ENCODE data around the gene ARID1B. TPM values are rescaled to one million over a fixed set of nuclear protein-coding genes. Genes with fewer than 3 reads are reported as not detected.

ARID1B gene
- total and polyA plus RNA-seq, 2 of the 13 experiments (the other 11 are each of a cell fraction or from before 2014, with no cell fraction given): 20.1 to 32.6 TPM

DNA sequence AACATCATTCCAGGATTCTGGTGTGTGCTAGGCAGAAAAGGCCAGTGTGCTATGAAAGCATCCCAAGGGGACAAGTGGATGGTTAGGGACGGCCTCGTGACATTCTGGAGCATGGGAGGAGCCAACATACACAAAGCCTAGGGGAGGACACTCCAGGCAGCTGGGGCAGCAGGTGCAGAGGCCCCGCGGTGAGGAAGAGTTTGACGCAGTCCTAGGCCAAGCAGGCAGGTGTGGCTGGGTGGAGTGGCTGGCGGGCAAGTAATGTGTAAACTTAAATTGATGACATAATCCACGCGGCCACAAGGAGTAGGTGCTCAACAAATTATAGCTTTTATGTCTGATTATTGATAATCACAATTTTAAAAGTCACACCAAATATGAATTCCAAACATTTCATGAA lies 452.5 kb downstream of the ARID1B start:
- no peak overlapping the region for H3K4me2 ChIP-seq (ENCODE audit: low read depth, low read length)
- no peaks in the 10 kb centered on the region for H3K9me3 ChIP-seq (ENCODE audit: low read length)
- FAIRE-seq: no peak
- H3K9ac ChIP-seq (ENCODE audit: insufficient read depth, low read depth, low read length): no peak overlapping the region
- TF ChIP-seq ATF7 (IDR thresholded peaks at IDR 0.05): peak; percentile 28; the same call in 1 of the 2 replicates
- no peak for TF ChIP-seq ATF7 (CRISPR knock-in tag; IDR thresholded peaks at IDR 0.05)
- no peak for TF ChIP-seq ZNF549 (CRISPR knock-in tag; IDR thresholded peaks at IDR 0.05)
- BruUV-seq (replicated peaks): no TSS peak
- ChIA-PET CTCF (ENCODE audit: low intra/inter-chr PET ratio, low total read pairs) (no interaction called here), POLR2A (no interaction called here)
- no peak for ATAC-seq
- H3K36me3 ChIP-seq (replicated peaks in 1 of 2; ENCODE audit: control insufficient read depth in 1 of 2, insufficient read depth in 2 of 2, low read length in 2 of 2): no peaks in the 10 kb centered on the region
- H3K27ac ChIP-seq (ENCODE audit: extremely low read length, insufficient read depth, low read length): no peak overlapping the region
- DNase-seq (ENCODE audit: low spot score): no peak
- in situ Hi-C loops (cut with HindIII; ENCODE audit: extremely low pct_ligation_motif_present, low pct_unique_long_range_greater_than_20kb) (loop anchor here (5.0 kb wide), 1 partner anchor 43 kb away; no protein-coding TSS in a partner anchor), intact Hi-C loops (cut with micrococcal nuclease; ENCODE audit: unreplicated experiment) (no loop called here)
- H3K4me3 ChIP-seq (replicated peaks in 1 of 3; ENCODE audit: insufficient read depth in 1 of 3, low read depth in 2 of 3, low read length in 3 of 3): no peak overlapping the region
- H3K27me3 ChIP-seq (ENCODE audit: control insufficient read depth in 1 of 2, insufficient read depth in 2 of 2, low read length in 2 of 2): peaks cover 16 to 74% of the 10 kb centered on the region in 2 experiments; a peak in 4 of 5 replicates
- no peaks in the 10 kb centered on the region for H3K79me2 ChIP-seq (ENCODE audit: insufficient read depth, low read length)
- WGBS (ENCODE audit: low lambda C conversion rate): 29% methylated on average over 8 of the region's 8 CpGs
- no peak overlapping the region for H2AFZ ChIP-seq (ENCODE audit: low read length)
- H3K4me1 ChIP-seq (ENCODE audit: insufficient read depth, low read length): peaks cover 1% of the 10 kb centered on the region
- no peaks in the 10 kb centered on the region for H4K20me1 ChIP-seq (ENCODE audit: insufficient read depth, low read length)

DNA sequence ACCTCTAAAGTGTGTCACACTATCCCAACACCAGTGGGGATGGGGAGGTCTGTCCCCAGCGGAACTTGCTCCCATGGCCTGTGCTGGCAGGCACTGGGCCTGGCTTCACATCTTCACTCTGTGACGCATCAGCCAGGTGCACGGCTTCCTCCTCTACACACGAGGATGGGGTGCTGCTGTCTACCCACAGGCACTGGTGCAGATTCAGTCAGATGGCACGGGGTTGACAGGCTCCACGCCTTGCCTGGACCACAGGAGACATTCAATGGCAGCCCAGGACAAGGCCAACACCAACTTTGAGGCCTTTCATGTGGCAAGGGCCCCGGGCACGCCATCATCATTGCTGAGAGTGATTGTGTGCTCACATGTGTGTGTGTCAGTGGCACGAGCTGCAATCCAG lies 453.7 kb downstream of the ARID1B start:
- Histone ChIP-seq H3K4me2 (ENCODE audit: low read depth, low read length) (no peak overlapping the region), H3K79me2 (ENCODE audit: insufficient read depth, low read length) (no peaks in the 10 kb centered on the region), H4K20me1 (ENCODE audit: insufficient read depth, low read length) (no peaks in the 10 kb centered on the region), H3K9ac (ENCODE audit: insufficient read depth, low read depth, low read length) (no peak overlapping the region), H3K27me3 (ENCODE audit: control insufficient read depth in 1 of 2, insufficient read depth in 2 of 2, low read length in 2 of 2) (peaks cover 19 to 75% of the 10 kb centered on the region in 2 experiments; a peak in 4 of 5 replicates), H3K9me3 (ENCODE audit: low read length) (no peaks in the 10 kb centered on the region), H3K4me1 (ENCODE audit: insufficient read depth, low read length) (peaks cover 13% of the 10 kb centered on the region), H3K27ac (ENCODE audit: extremely low read length, insufficient read depth, low read length) (no peak overlapping the region), H3K4me3 (replicated peaks in 1 of 3; ENCODE audit: insufficient read depth in 1 of 3, low read depth in 2 of 3, low read length in 3 of 3) (no peak overlapping the region), H2AFZ (ENCODE audit: low read length) (no peak overlapping the region), H3K36me3 (replicated peaks in 1 of 2; ENCODE audit: control insufficient read depth in 1 of 2, insufficient read depth in 2 of 2, low read length in 2 of 2) (no peaks in the 10 kb centered on the region)
- BruUV-seq (replicated peaks): no TSS peak
- in situ Hi-C loops (cut with HindIII; ENCODE audit: extremely low pct_ligation_motif_present, low pct_unique_long_range_greater_than_20kb): no loop called here
- FAIRE-seq (no peak), ATAC-seq (no peak), DNase-seq (ENCODE audit: low spot score) (no peak)
- WGBS (ENCODE audit: low lambda C conversion rate): 13% methylated on average over 5 of the region's 9 CpGs
- TF ChIP-seq ZNF781 (CRISPR knock-in tag; IDR thresholded peaks at IDR 0.05; ENCODE audit: borderline replicate concordance, not compliant biosample characterization): no peak
- TF ChIP-seq ZNF720 (CRISPR knock-in tag; IDR thresholded peaks at IDR 0.05): no peak
- 0 out of 2 replicates have a peak, but pooled peaks have one; percentile 4 for TF ChIP-seq GABPA (IDR thresholded peaks at IDR 0.05; ENCODE audit: low read depth, low read length)
- no peak for TF ChIP-seq GABPA (CRISPR knock-in tag; IDR thresholded peaks at IDR 0.05; ENCODE audit: low read depth)
- TF ChIP-seq ZNF619 (CRISPR knock-in tag; IDR thresholded peaks at IDR 0.05): no peak
- no peak for TF ChIP-seq CREM (IDR thresholded peaks at IDR 0.05)
- no peak for TF ChIP-seq CREM (CRISPR knock-in tag; IDR thresholded peaks at IDR 0.05)
- no peak for TF ChIP-seq SOX6 (IDR thresholded peaks at IDR 0.05)
- TF ChIP-seq SOX6 (CRISPR knock-in tag; IDR thresholded peaks at IDR 0.05): no peak
- ChIA-PET CTCF (ENCODE audit: low intra/inter-chr PET ratio, low total read pairs) (no interaction called here), POLR2A (no interaction called here)
- intact Hi-C loops (cut with micrococcal nuclease; ENCODE audit: unreplicated experiment): no loop called here
